Smooth muscle cell (in vitro differentiated cells): ENCODE measurements around the gene CD300A. TPM values are rescaled to one million over a fixed set of nuclear protein-coding genes. Genes with fewer than 3 reads are reported as not detected.

Experiments used
- DNase-seq: peaks from one replicate; lab custom pipeline; 2025; ENCODE audit not compliant: unreplicated experiment; lab: John Stamatoyannopoulos, UW
- H2AFZ ChIP-seq: fragments of 200-600 bp; sonication (generic); 2 replicates; pipeline ENCODE4 v1.6.0; 2016; ENCODE audit warnings: antibody characterized with exemption, low read depth, mild to moderate bottlenecking
- H3F3A ChIP-seq: fragments of 200-600 bp; sonication (generic); 2 replicates; pipeline ENCODE4 v1.6.0; 2017; ENCODE audit warnings: antibody characterized with exemption, low read depth
- H3K27ac ChIP-seq: fragments of 200-600 bp; sonication (generic); 2 replicates; pipeline ENCODE4 v1.5.1; 2016; ENCODE audit warnings: low read depth, mild to moderate bottlenecking
- H3K27me3 ChIP-seq: fragments of 200-600 bp; sonication (generic); 2 replicates; pipeline ENCODE4 v1.6.1; 2016; ENCODE audit warnings: low read depth, mild to moderate bottlenecking
- H3K36me3 ChIP-seq: fragments of 200-600 bp; sonication (generic); 2 replicates; pipeline ENCODE4 v1.5.1; 2016; ENCODE audit warnings: low read depth
- H3K4me1 ChIP-seq: fragments of 200-600 bp; sonication (generic); 2 replicates; pipeline ENCODE4 v1.5.1; 2016; ENCODE audit warnings: low read depth
- H3K4me2 ChIP-seq: fragments of 200-600 bp; sonication (generic); 2 replicates; pipeline ENCODE4 v1.6.0; 2016; ENCODE audit warnings: mild to moderate bottlenecking
- H3K4me3 ChIP-seq: fragments of 200-600 bp; sonication (generic); 2 replicates; pipeline ENCODE4 v1.5.1; 2016; ENCODE audit warnings: mild to moderate bottlenecking
- H3K79me2 ChIP-seq: fragments of 200-600 bp; sonication (generic); 2 replicates; pipeline ENCODE4 v1.6.0; 2016; ENCODE audit warnings: low read depth, mild to moderate bottlenecking
- H3K9ac ChIP-seq: fragments of 200-600 bp; sonication (generic); 2 replicates; pipeline ENCODE4 v1.6.0; 2016; ENCODE audit warnings: low read depth
- H3K9me3 ChIP-seq: fragments of 200-600 bp; sonication (generic); replicated peaks from 2 replicates; pipeline ENCODE4 v1.5.1; 2016; ENCODE audit warnings: low read depth
- H4K20me1 ChIP-seq: fragments of 200-600 bp; sonication (generic); 2 replicates; pipeline ENCODE4 v1.6.0; 2016; ENCODE audit warnings: low read depth
- CTCF ChIP-seq: fragments of 200-600 bp; sonication (generic); IDR thresholded peaks from 2 replicates; pipeline ENCODE4 v1.5.1; 2017; ENCODE audit warnings: borderline replicate concordance, mild to moderate bottlenecking, antibody characterized with exemption; ENCODE audit not compliant: insufficient read depth, poor library complexity, severe bottlenecking
- WGBS: methylation state at CpG from one replicate; pipeline ENCODE4 v1.1.7; 2016; ENCODE audit warnings: low lambda C conversion rate; 5-methylcytosine and 5-hydroxymethylcytosine counted together
- polyA plus RNA-seq: library from polyadenylated mRNA; unstranded; fragments of >200 nt; fragmentation: Nextera tagmentation; extraction: Ambion mirVana; gene quantifications from 2 replicates; pipeline ENCODE4 v1.2.1, GENCODE V29; 2016
- total RNA-seq: library from RNA; depleted of rRNA; stranded (reverse); fragments of >200 nt; gene quantifications from 2 replicates; pipeline ENCODE4 v1.2.3, GENCODE V29; 2014

Gene CD300A
- total and polyA plus RNA-seq, 2 experiments from 2014 or later, result not detected

GRCh38 chr17:74526681-74527080 is 60.2 kb downstream of the CD300A start:
- Histone ChIP-seq H3K9me3 (no peaks in the 10 kb centered on the region), H3K27me3 (peaks cover 20% of the 10 kb centered on the region), H3K4me1 (no peaks in the 10 kb centered on the region), H4K20me1 (no peaks in the 10 kb centered on the region), H3K4me3 (no peak overlapping the region), H3K4me2 (no peak overlapping the region), H3K27ac (no peak overlapping the region), H3K36me3 (no peaks in the 10 kb centered on the region), H3F3A (no peaks in the 10 kb centered on the region), H2AFZ (no peak overlapping the region), H3K9ac (no peak overlapping the region), H3K79me2 (no peaks in the 10 kb centered on the region)
- DNase-seq, result no peak
- TF ChIP-seq CTCF, result no peak
- 85% methylated on average over 3 of the region's 3 CpGs for WGBS

GRCh38 chr17:74527081-74527480 is 60.6 kb downstream of the CD300A start:
- H3K79me2 ChIP-seq, result no peaks in the 10 kb centered on the region
- no peak overlapping the region for H3K27ac ChIP-seq
- DNase-seq, result no peak
- no peaks in the 10 kb centered on the region for H4K20me1 ChIP-seq
- H3K4me1 ChIP-seq, result no peaks in the 10 kb centered on the region
- 89% methylated on average over 5 of the region's 5 CpGs for WGBS
- H3K9me3 ChIP-seq, result no peaks in the 10 kb centered on the region
- no peak for TF ChIP-seq CTCF
- no peaks in the 10 kb centered on the region for H3F3A ChIP-seq
- H3K4me3 ChIP-seq, result no peak overlapping the region
- H3K27me3 ChIP-seq, result peaks cover 20% of the 10 kb centered on the region
- H2AFZ ChIP-seq, result no peak overlapping the region
- H3K4me2 ChIP-seq, result no peak overlapping the region
- no peaks in the 10 kb centered on the region for H3K36me3 ChIP-seq
- no peak overlapping the region for H3K9ac ChIP-seq

GRCh38 chr17:74527756-74528155 is 61.3 kb downstream of the CD300A start:
- Histone ChIP-seq H3K9me3 (no peaks in the 10 kb centered on the region), H3K36me3 (no peaks in the 10 kb centered on the region), H3K27me3 (peaks cover 20% of the 10 kb centered on the region), H3F3A (no peaks in the 10 kb centered on the region), H3K4me1 (no peaks in the 10 kb centered on the region), H3K79me2 (no peaks in the 10 kb centered on the region), H3K4me3 (no peak overlapping the region), H3K27ac (no peak overlapping the region), H4K20me1 (no peaks in the 10 kb centered on the region), H3K9ac (no peak overlapping the region), H2AFZ (no peak overlapping the region), H3K4me2 (no peak overlapping the region)
- TF ChIP-seq CTCF, result no peak
- DNase-seq, result no peak
- WGBS, result 92% methylated on average over 8 of the region's 8 CpGs

- Histone ChIP-seq H2AFZ (no peak overlapping the region), H3K4me2 (no peak overlapping the region), H3K79me2 (no peaks in the 10 kb centered on the region), H3F3A (no peaks in the 10 kb centered on the region), H3K4me3 (no peak overlapping the region), H4K20me1 (no peaks in the 10 kb centered on the region), H3K36me3 (no peaks in the 10 kb centered on the region), H3K27me3 (peaks cover 19% of the 10 kb centered on the region), H3K9me3 (no peaks in the 10 kb centered on the region), H3K4me1 (no peaks in the 10 kb centered on the region), H3K27ac (no peak overlapping the region), H3K9ac (no peak overlapping the region)
- WGBS, result 83% methylated on average over 8 of the region's 8 CpGs
- no peak for DNase-seq
- no peak for TF ChIP-seq CTCF
These were observed 62.2 kb downstream of the CD300A start for GRCh38 chr17:74528491-74529199.
